Spinal cord (tissue), 10 donors: ENCODE measurements around the gene SSBP2. TPM values are rescaled to one million over a fixed set of nuclear protein-coding genes. Genes with fewer than 3 reads are reported as not detected.

ENCODE experiments used
- DNase-seq, 6 donors: peaks; one replicate each; pipeline versions ENCODE4 v3.0.0 to v3.0.0-alpha.2; 2013 to 2015; ENCODE audit warnings: low spot score in 6 of 6, low read depth in 4 of 6
- H3K27ac ChIP-seq: one replicate; pipeline ENCODE4 v1.5.1; 2013; ENCODE audit warnings: low read depth, low read length, control low read depth
- H3K27me3 ChIP-seq: one replicate; pipeline ENCODE4 v1.6.1; 2013; ENCODE audit warnings: low read length; ENCODE audit not compliant: control insufficient read depth, insufficient read depth
- H3K36me3 ChIP-seq: one replicate; pipeline ENCODE4 v1.6.1; 2013; ENCODE audit warnings: low read length; ENCODE audit not compliant: control insufficient read depth, insufficient read depth
- H3K4me1 ChIP-seq: one replicate; pipeline ENCODE4 v1.6.1; 2013; ENCODE audit warnings: low read length; ENCODE audit not compliant: control insufficient read depth, insufficient read depth
- H3K4me3 ChIP-seq: one replicate; pipeline ENCODE4 v1.5.1; 2013; ENCODE audit warnings: low read depth, low read length, control low read depth
- H3K9me3 ChIP-seq: one replicate; pipeline ENCODE4 v1.6.1; 2013; ENCODE audit warnings: low read length; ENCODE audit not compliant: control insufficient read depth, insufficient read depth
- WGBS: methylation state at CpG from one replicate; pipeline ENCODE4 v1.1.5; 2013; ENCODE audit warnings: missing lambda C conversion rate; ENCODE audit not compliant: insufficient coverage; 5-methylcytosine and 5-hydroxymethylcytosine counted together
- long read RNA-seq, 4 donors: transcript quantifications; one replicate each; lab custom pipeline, GENCODE V29; 2026
- polyA plus RNA-seq, 2 donors: library from polyadenylated mRNA; unstranded; fragments of 120-200 nt; gene quantifications; one replicate each; pipeline ENCODE4 v1.2.1, GENCODE V29; 2013; ENCODE audit not compliant: insufficient read length in 2 of 2
- total RNA-seq, 2 donors: library from RNA; depleted of rRNA in 1 of 2; stranded (reverse); fragments of 120-200 nt in 1 of 2; fragments of >200 nt in 1 of 2; gene quantifications; one replicate each; pipeline versions ENCODE4 v1.2.3 to v1.2.4, GENCODE V29; 2013 to 2014
- donor health status: healthy.

Gene SSBP2
- total RNA-seq (10 to 100 TPM; 86.3 to 90.4 TPM), polyA plus RNA-seq (10 to 100 TPM; 77.7 to 92.0 TPM)
- long read RNA-seq, donor 1, full-length matches to known transcripts: 20 of 20 reads
- long read RNA-seq, donor 1, partial matches to known transcripts: 0 of 20 reads
- long read RNA-seq, donor 1, other reads (novel, unspliced or antisense): 0 of 20 reads
- long read RNA-seq, donor 2, full-length matches to known transcripts: 7 of 7 reads
- long read RNA-seq, donor 2, partial matches to known transcripts: 0 of 7 reads
- long read RNA-seq, donor 2, other reads (novel, unspliced or antisense): 0 of 7 reads
- long read RNA-seq, donor 3, full-length matches to known transcripts: 12 of 17 reads
- long read RNA-seq, donor 3, partial matches to known transcripts: 5 of 17 reads
- long read RNA-seq, donor 3, other reads (novel, unspliced or antisense): 0 of 17 reads
- long read RNA-seq, donor 4, full-length matches to known transcripts: 18 of 18 reads
- long read RNA-seq, donor 4, partial matches to known transcripts: 0 of 18 reads
- long read RNA-seq, donor 4, other reads (novel, unspliced or antisense): 0 of 18 reads

GRCh38 chr5:81751009-81751835 is at the start of gene SSBP2:
Gene SSBP2 (minus strand): TSS chr5:81751097. CDS start chr5:81751042, 55 bp downstream.
- Histone ChIP-seq H3K36me3 (no peaks in the 10 kb centered on the region), H3K4me3 (peak within 1 kb of the TSS; percentile 78), H3K9me3 (no peaks in the 10 kb centered on the region), H3K4me1 (peaks cover 8% of the 10 kb centered on the region), H3K27ac (peak within 1 kb of the TSS; percentile 96), H3K27me3 (no peaks in the 10 kb centered on the region)
- DNase-seq: peak; percentile 95 to 100 (median 99)
- WGBS: 0% methylated on average over 54 of the region's 73 CpGs

- no peak overlapping the region for H3K27ac ChIP-seq
- no peak for DNase-seq
- H3K9me3 ChIP-seq: no peaks in the 10 kb centered on the region
- no CpG with 5 or more reads among the region's 1 CpG for WGBS
- no peaks in the 10 kb centered on the region for H3K36me3 ChIP-seq
- no peaks in the 10 kb centered on the region for H3K27me3 ChIP-seq
- no peak overlapping the region for H3K4me3 ChIP-seq
- H3K4me1 ChIP-seq: no peaks in the 10 kb centered on the region
These were observed 44.8 kb upstream of the SSBP2 start for GRCh38 chr5:81795666-81796065.

- H3K4me1 ChIP-seq: no peaks in the 10 kb centered on the region
- peak in 1 of 6 donors; percentile 24 for DNase-seq
- no peaks in the 10 kb centered on the region for H3K9me3 ChIP-seq
- no CpG with 5 or more reads among the region's 4 CpGs for WGBS
- no peaks in the 10 kb centered on the region for H3K36me3 ChIP-seq
- no peak overlapping the region for H3K4me3 ChIP-seq
- H3K27me3 ChIP-seq: no peaks in the 10 kb centered on the region
- H3K27ac ChIP-seq: no peak overlapping the region
These were observed 43.3 kb upstream of the SSBP2 start for GRCh38 chr5:81794226-81794625.

- 77% methylated on average over 6 of the region's 9 CpGs for WGBS
- DNase-seq: no peak
These were observed 39.4 kb upstream of the SSBP2 start for GRCh38 chr5:81790336-81790735.

GRCh38 chr5:81789033-81789432 is 38.1 kb upstream of the SSBP2 start:
- no peak overlapping the region for H3K27ac ChIP-seq

More at GRCh38 chr5:81790336-81790735, 39.4 kb upstream of the SSBP2 start:
- Histone ChIP-seq H3K4me1 (peaks cover 8% of the 10 kb centered on the region), H3K27me3 (no peaks in the 10 kb centered on the region), H3K36me3 (no peaks in the 10 kb centered on the region), H3K27ac (no peak overlapping the region), H3K4me3 (no peak overlapping the region), H3K9me3 (no peaks in the 10 kb centered on the region)

GRCh38 chr5:81788329-81788728 is 37.4 kb upstream of the SSBP2 start:
- peak overlapping the region; percentile 54 for H3K27ac ChIP-seq
- H3K4me3 ChIP-seq: no peak overlapping the region
- no peaks in the 10 kb centered on the region for H3K9me3 ChIP-seq
- H3K27me3 ChIP-seq: no peaks in the 10 kb centered on the region
- no peaks in the 10 kb centered on the region for H3K36me3 ChIP-seq
- DNase-seq: no peak
- H3K4me1 ChIP-seq: peaks cover 8% of the 10 kb centered on the region
- 29% methylated on average over 1 of the region's 2 CpGs for WGBS

More at GRCh38 chr5:81789033-81789432, 38.1 kb upstream of the SSBP2 start:
- Histone ChIP-seq H3K9me3 (no peaks in the 10 kb centered on the region), H3K4me1 (peaks cover 8% of the 10 kb centered on the region), H3K4me3 (no peak overlapping the region), H3K27me3 (no peaks in the 10 kb centered on the region), H3K36me3 (no peaks in the 10 kb centered on the region)
- WGBS: 83% methylated on average over 1 of the region's 5 CpGs
- no peak for DNase-seq

GRCh38 chr5:81787474-81788242 is 36.8 kb upstream of the SSBP2 start:
- Histone ChIP-seq H3K4me3 (no peak overlapping the region), H3K4me1 (peaks cover 8% of the 10 kb centered on the region), H3K27ac (peak overlapping the region; percentile 54), H3K9me3 (no peaks in the 10 kb centered on the region), H3K36me3 (no peaks in the 10 kb centered on the region), H3K27me3 (no peaks in the 10 kb centered on the region)
- no CpG with 5 or more reads among the region's 3 CpGs for WGBS
- peak; percentile 89 to 97 (median 89) for DNase-seq

GRCh38 chr5:81786991-81787390 is 36.1 kb upstream of the SSBP2 start:
- no peaks in the 10 kb centered on the region for H3K27me3 ChIP-seq
- H3K4me3 ChIP-seq: no peak overlapping the region

GRCh38 chr5:81786496-81786895 is 35.6 kb upstream of the SSBP2 start:
- Histone ChIP-seq H3K4me1 (peaks cover 8% of the 10 kb centered on the region), H3K4me3 (no peak overlapping the region), H3K27me3 (no peaks in the 10 kb centered on the region), H3K9me3 (no peaks in the 10 kb centered on the region), H3K27ac (peak overlapping the region; percentile 54), H3K36me3 (no peaks in the 10 kb centered on the region)
- DNase-seq: peak in 1 of 6 donors; percentile 10
- 77% methylated on average over 5 of the region's 5 CpGs for WGBS

More at GRCh38 chr5:81786991-81787390, 36.1 kb upstream of the SSBP2 start:
- DNase-seq: peak in 1 of 6 donors; percentile 21
- H3K4me1 ChIP-seq: peaks cover 8% of the 10 kb centered on the region
- WGBS: 80% methylated on average over 2 of the region's 5 CpGs
- peak overlapping the region; percentile 54 for H3K27ac ChIP-seq
- no peaks in the 10 kb centered on the region for H3K36me3 ChIP-seq
- no peaks in the 10 kb centered on the region for H3K9me3 ChIP-seq
